HCT116 (cell line): Measurements from ENCODE around the gene PLG. TPM values are rescaled to one million over a fixed set of nuclear protein-coding genes. Genes with fewer than 3 reads are reported as not detected.

Experiments used
- ATAC-seq: fragments of 200-7000 bp; cut with Tn5 transposase; 2 replicates; pipeline ENCODE4 v1.9.1; 2020; ENCODE audit warnings: mild to moderate bottlenecking, moderate library complexity
- BruUV-seq: library from RNA; stranded (reverse); fragments of 400-500 nt; replicated peaks from 2 replicates; lab custom pipeline; 2021; lab: Mats Ljungman, UMichigan
- CTCF ChIA-PET: fragments of 300-600 bp; sonication (Branson Sonifier 250); formaldehyde crosslinking; loops from one replicate; lab custom pipeline; 2021; ENCODE audit warnings: antibody characterized with exemption; lab: Charles Lee
- POLR2A ChIA-PET: fragments of 300-600, 350-600 bp; sonication (Branson Sonifier 250); formaldehyde crosslinking; loops from one replicate; lab custom pipeline; 2021; ENCODE audit warnings: antibody characterized with exemption; lab: Charles Lee
- RAD21 ChIA-PET, 2 experiments: fragments of 300-600 bp; sonication (Branson Sonifier 250); formaldehyde crosslinking; loops; one replicate each; lab custom pipeline; 2023; ENCODE audit warnings: low total read pairs in 2 of 2; ENCODE audit not compliant: uncharacterized antibody in 2 of 2, unreplicated experiment in 2 of 2, low non-redundant PET in 1 of 2; lab: Charles Lee
- DNase-seq: peaks from one replicate; pipeline ENCODE4 v3.0.0-alpha.2; 2010; ENCODE audit warnings: low read depth, low spot score
- H2AFZ ChIP-seq: fragments of 200-600 bp; shearing (Covaris generic), sonication (generic); 2 replicates; pipeline ENCODE4 v1.6.1; 2017; ENCODE audit warnings: low read depth, mixed run types, mixed read lengths, antibody characterized with exemption, low read length; ENCODE audit not compliant: poor library complexity, severe bottlenecking
- H3K27ac ChIP-seq: 2 replicates; pipeline ENCODE4 v1.5.1; 2012; ENCODE audit warnings: low read depth, low read length
- H3K27me3 ChIP-seq: fragments of 200-600 bp; sonication (generic); 2 replicates; pipeline ENCODE4 v1.6.1; 2016; ENCODE audit warnings: mixed run types, low read length, mixed read lengths; ENCODE audit not compliant: insufficient read depth
- H3K36me3 ChIP-seq, 2 experiments: fragments of 200-500 bp in 1 of 2; fragments of 200-600 bp in 1 of 2; sonication (Bioruptor generic) in 1 of 2; sonication (generic) in 1 of 2; 2 replicates each; pipeline versions ENCODE4 v1.5.1 to v1.6.1; 2014 to 2016; ENCODE audit warnings: low read length in 2 of 2, inconsistent platforms in 1 of 2, mixed read lengths in 1 of 2, mixed run types in 1 of 2; ENCODE audit not compliant: insufficient read depth in 2 of 2, control insufficient read depth in 1 of 2
- H3K4me1 ChIP-seq, 2 experiments: fragments of 200-600 bp in 1 of 2; sonication (generic) in 1 of 2; 2 replicates each; pipeline versions ENCODE4 v1.5.1 to v1.6.1; 2012 to 2017; ENCODE audit warnings: low read length in 2 of 2, inconsistent platforms in 1 of 2, mild to moderate bottlenecking in 1 of 2, mixed read lengths in 1 of 2, mixed run types in 1 of 2, moderate library complexity in 1 of 2; ENCODE audit not compliant: insufficient read depth in 2 of 2, control insufficient read depth in 1 of 2
- H3K4me2 ChIP-seq: fragments of 200-600 bp; sonication (generic); 2 replicates; pipeline ENCODE4 v1.6.1; 2017; ENCODE audit warnings: mixed run types, low read length, mixed read lengths
- H3K4me3 ChIP-seq, 2 experiments: fragments of 200-600 bp in 1 of 2; sonication (generic) in 1 of 2; replicated peaks in 1 of 2; 2 replicates each; pipeline ENCODE4 v1.5.1; 2011 to 2016; ENCODE audit warnings: low read length in 2 of 2, control low read depth in 1 of 2, low read depth in 1 of 2, mild to moderate bottlenecking in 1 of 2, mixed read lengths in 1 of 2, mixed run types in 1 of 2
- H3K79me2 ChIP-seq: fragments of 200-600 bp; sonication (generic); 2 replicates; pipeline ENCODE4 v1.6.1; 2017; ENCODE audit warnings: mild to moderate bottlenecking, mixed run types, low read length, moderate library complexity, mixed read lengths; ENCODE audit not compliant: insufficient read depth
- H3K9ac ChIP-seq: fragments of 200-600 bp; sonication (generic); 2 replicates; pipeline ENCODE4 v1.6.1; 2016; ENCODE audit warnings: low read length, mixed read lengths
- H3K9me2 ChIP-seq: fragments of 200-600 bp; sonication (generic), shearing (Covaris generic); 2 replicates; pipeline ENCODE4 v1.6.1; 2017; ENCODE audit warnings: mixed run types, mild to moderate bottlenecking, moderate library complexity; ENCODE audit not compliant: insufficient read depth
- H3K9me3 ChIP-seq, 2 experiments: fragments of 200-500 bp in 1 of 2; fragments of 200-600 bp in 1 of 2; sonication (Bioruptor generic) in 1 of 2; sonication (generic) in 1 of 2; 2 replicates each; pipeline ENCODE4 v1.6.1; 2014 to 2017; ENCODE audit warnings: low read length in 2 of 2, mixed read lengths in 2 of 2, inconsistent platforms in 1 of 2, low read depth in 1 of 2, mild to moderate bottlenecking in 1 of 2, mixed run types in 1 of 2, moderate library complexity in 1 of 2; ENCODE audit not compliant: control insufficient read depth in 1 of 2, insufficient read depth in 1 of 2
- H4K20me1 ChIP-seq: fragments of 200-600 bp; sonication (generic), shearing (Covaris generic); 2 replicates; pipeline ENCODE4 v1.6.1; 2017; ENCODE audit warnings: mixed run types, mild to moderate bottlenecking, moderate library complexity; ENCODE audit not compliant: insufficient read depth
- EZH2phosphoT487 ChIP-seq: fragments of 200-600 bp; IDR thresholded peaks from 2 replicates; pipeline ENCODE4 v1.6.1; 2018; ENCODE audit warnings: antibody characterized with exemption, borderline replicate concordance
- FOSL1 ChIP-seq: IDR thresholded peaks from 2 replicates; pipeline ENCODE4 v1.6.1; 2012; ENCODE audit warnings: low read depth
- JUND ChIP-seq: IDR thresholded peaks from 2 replicates; pipeline ENCODE4 v1.6.1; 2012
- MAX ChIP-seq: IDR thresholded peaks from 2 replicates; pipeline ENCODE4 v1.6.1; 2012
- RAD21 ChIP-seq: IDR thresholded peaks from 2 replicates; pipeline ENCODE4 v1.6.1; 2012; ENCODE audit warnings: low read depth, mild to moderate bottlenecking
- SP1 ChIP-seq: IDR thresholded peaks from 2 replicates; pipeline ENCODE4 v1.6.1; 2012; ENCODE audit warnings: low read depth
- TCF7L2 ChIP-seq: IDR thresholded peaks from 2 replicates; pipeline ENCODE4 v1.7.0; 2011; ENCODE audit warnings: borderline replicate concordance, inconsistent platforms; ENCODE audit not compliant: insufficient read depth, insufficient read length; ENCODE audit errors: extremely low read depth
- YY1 ChIP-seq: IDR thresholded peaks from 2 replicates; pipeline ENCODE4 v1.6.1; 2011; ENCODE audit warnings: low read length, low read depth, moderate library complexity, mild to moderate bottlenecking; ENCODE audit not compliant: insufficient replicate concordance; ENCODE audit errors: extremely low read depth
- ZNF274 ChIP-seq: fragments of 200-500 bp; sonication (Bioruptor generic); IDR thresholded peaks from 2 replicates; pipeline ENCODE4 v1.6.1; 2014; ENCODE audit warnings: mild to moderate bottlenecking, low read depth, low read length, inconsistent platforms
- intact Hi-C: fragments of 100-400 bp; cut with micrococcal nuclease; formaldehyde crosslinking; loops from 2 replicates; pipeline ENCODE4 v1.10.0; 2022
- total RNA-seq: library from RNA; stranded (reverse); gene quantifications from one replicate; pipeline ENCODE4 v1.2.1, GENCODE V29; 2021; ENCODE audit not compliant: unreplicated experiment
- TF ChIP-seq, protein P1 (sequence below), 3 experiments: fragments of 200-600 bp in 1 of 3; sonication (generic) in 1 of 3; IDR thresholded peaks in 2 of 3; conservative IDR thresholded peaks in 1 of 3; 2 replicates each; pipeline ENCODE4 v1.5.1; 2012 to 2017; ENCODE audit warnings: low read depth in 2 of 3, low read length in 2 of 3, antibody characterized with exemption in 1 of 3, borderline replicate concordance in 1 of 3, control low read depth in 1 of 3, mild to moderate bottlenecking in 1 of 3, mixed read lengths in 1 of 3, mixed run types in 1 of 3, moderate library complexity in 1 of 3; ENCODE audit not compliant: insufficient read depth in 1 of 3

PLG gene
- total RNA-seq, 1 experiment from 2014 or later: 0.69 TPM

GRCh38 chr6:160733050-160733646 lies 31.1 kb downstream of the PLG start:
- ChIA-PET CTCF (interaction anchor here (0.8 to 2.0 kb wide), 4 partner anchors 10 to 638 kb away, joined by 3 to 13 read pairs (median 4); no protein-coding TSS in a partner anchor), RAD21 (no interaction called here), POLR2A (no interaction called here)
- ATAC-seq (peak; percentile 93), DNase-seq (peak; percentile 28)
- Histone ChIP-seq H3K27ac (no peak overlapping the region), H3K9me2 (no peaks in the 10 kb centered on the region), H3K27me3 (no peaks in the 10 kb centered on the region), H3K4me1 (peaks cover 0 to 9% of the 10 kb centered on the region in 2 experiments; a peak in 1 of 4 replicates), H2AFZ (no peak overlapping the region), H3K4me3 (no peak overlapping the region), H3K79me2 (no peaks in the 10 kb centered on the region), H3K9me3 (no peaks in the 10 kb centered on the region), H4K20me1 (no peaks in the 10 kb centered on the region), H3K9ac (no peak overlapping the region), H3K4me2 (0 out of 2 replicates have a peak overlapping the region, but pooled peaks have one; percentile 4), H3K36me3 (no peaks in the 10 kb centered on the region)
- BruUV-seq: no TSS peak
- intact Hi-C loops: loop anchor here (1.0 to 10.0 kb wide), 2 partner anchors 372 to 641 kb away; no protein-coding TSS in a partner anchor
- peak; percentile 76 for TF ChIP-seq RAD21
- TF ChIP-seq, protein P1, sequence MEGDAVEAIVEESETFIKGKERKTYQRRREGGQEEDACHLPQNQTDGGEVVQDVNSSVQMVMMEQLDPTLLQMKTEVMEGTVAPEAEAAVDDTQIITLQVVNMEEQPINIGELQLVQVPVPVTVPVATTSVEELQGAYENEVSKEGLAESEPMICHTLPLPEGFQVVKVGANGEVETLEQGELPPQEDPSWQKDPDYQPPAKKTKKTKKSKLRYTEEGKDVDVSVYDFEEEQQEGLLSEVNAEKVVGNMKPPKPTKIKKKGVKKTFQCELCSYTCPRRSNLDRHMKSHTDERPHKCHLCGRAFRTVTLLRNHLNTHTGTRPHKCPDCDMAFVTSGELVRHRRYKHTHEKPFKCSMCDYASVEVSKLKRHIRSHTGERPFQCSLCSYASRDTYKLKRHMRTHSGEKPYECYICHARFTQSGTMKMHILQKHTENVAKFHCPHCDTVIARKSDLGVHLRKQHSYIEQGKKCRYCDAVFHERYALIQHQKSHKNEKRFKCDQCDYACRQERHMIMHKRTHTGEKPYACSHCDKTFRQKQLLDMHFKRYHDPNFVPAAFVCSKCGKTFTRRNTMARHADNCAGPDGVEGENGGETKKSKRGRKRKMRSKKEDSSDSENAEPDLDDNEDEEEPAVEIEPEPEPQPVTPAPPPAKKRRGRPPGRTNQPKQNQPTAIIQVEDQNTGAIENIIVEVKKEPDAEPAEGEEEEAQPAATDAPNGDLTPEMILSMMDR (IDR thresholded peaks at IDR 0.05 in 2 of 3, conservative IDR thresholded peaks at IDR 0.05 in 1 of 3; ENCODE audit: borderline replicate concordance in 1 of 3, insufficient read depth in 1 of 3, low read depth in 2 of 3, low read length in 2 of 3): peak; percentile 56 to 79 (median 76); a peak in 5 of 6 replicates
- TF ChIP-seq TCF7L2: no peak

- Histone ChIP-seq H3K4me1 (peaks cover 0 to 12% of the 10 kb centered on the region in 2 experiments; a peak in 1 of 4 replicates), H3K27me3 (no peaks in the 10 kb centered on the region), H3K36me3 (no peaks in the 10 kb centered on the region), H3K9ac (no peak overlapping the region), H3K9me3 (no peaks in the 10 kb centered on the region), H3K79me2 (no peaks in the 10 kb centered on the region), H4K20me1 (no peaks in the 10 kb centered on the region), H3K4me3 (no peak overlapping the region), H3K4me2 (no peak overlapping the region), H3K27ac (no peak overlapping the region), H3K9me2 (no peaks in the 10 kb centered on the region), H2AFZ (no peak overlapping the region)
- ChIA-PET POLR2A (interaction anchor here (0.6 kb wide), 1 partner anchor 633 kb away, joined by 3 read pairs; no protein-coding TSS in a partner anchor), CTCF (interaction anchor here (1.2 to 1.4 kb wide), 2 partner anchors 16 to 636 kb away, joined by 3 to 5 read pairs; no protein-coding TSS in a partner anchor), RAD21 (interaction anchor here in 1 of 2 experiments (0.7 kb wide), 1 partner anchor 636 kb away, joined by 5 read pairs; no protein-coding TSS in a partner anchor)
- no TSS peak for BruUV-seq
- no peak for TF ChIP-seq TCF7L2
- no peak for TF ChIP-seq JUND
- no peak for TF ChIP-seq FOSL1
- no peak for TF ChIP-seq ZNF274
- no peak for TF ChIP-seq MAX
- no peak for TF ChIP-seq EZH2phosphoT487
- TF ChIP-seq YY1: no peak
- TF ChIP-seq, protein P1 (IDR thresholded peaks at IDR 0.05 in 2 of 3, conservative IDR thresholded peaks at IDR 0.05 in 1 of 3; ENCODE audit: borderline replicate concordance in 1 of 3, insufficient read depth in 1 of 3, low read depth in 2 of 3, low read length in 2 of 3): no peak
- TF ChIP-seq SP1: no peak
- DNase-seq (no peak), ATAC-seq (no peak)
- intact Hi-C loops: loop anchor here (10.0 kb wide), 1 partner anchor 370 kb away; no protein-coding TSS in a partner anchor
These were observed 32.6 kb downstream of the PLG start for GRCh38 chr6:160734627-160735026.
